ENCODE measurements around the gene MAN1C1. TPM values are rescaled to one million over a fixed set of nuclear protein-coding genes. Genes with fewer than 3 reads are reported as not detected.

Gene MAN1C1
- total and polyA plus RNA-seq, 9 of the 15 experiments (the other 6 are each of a cell fraction or from before 2014, with no cell fraction given): 0.04 to 0.44 (median 0.10) TPM; not detected in 3

- peak in 1 of 2 experiments; percentile 18; a peak in 1 of 4 replicates for TF ChIP-seq MLLT1 (IDR thresholded peaks at IDR 0.05)
- TF ChIP-seq ZNF239 (CRISPR knock-in tag; IDR thresholded peaks at IDR 0.05): no peak
- no peak for TF ChIP-seq CBFA2T3 (IDR thresholded peaks at IDR 0.05)
- TF ChIP-seq SNAPC5 (CRISPR knock-in tag; IDR thresholded peaks at IDR 0.05): no peak
- TF ChIP-seq LARP7 (IDR thresholded peaks at IDR 0.05): no peak; the same call in 1 of the 2 replicates
- TF ChIP-seq SIRT6 (IDR thresholded peaks at IDR 0.05; ENCODE audit: low read depth, low read length): no peak
- no peak for TF ChIP-seq SOX6 (IDR thresholded peaks at IDR 0.05)
- no peak for TF ChIP-seq MXI1 (IDR thresholded peaks at IDR 0.05; ENCODE audit: low read depth, low read length)
- TF ChIP-seq ELF2 (CRISPR knock-in tag; IDR thresholded peaks at IDR 0.05): 0 out of 2 replicates have a peak, but pooled peaks have one; percentile 18
- TF ChIP-seq THRAP3 (IDR thresholded peaks at IDR 0.05; ENCODE audit: borderline replicate concordance): no peak
- TF ChIP-seq BACH1 (tag; IDR thresholded peaks at IDR 0.05): no peak
- no peak for TF ChIP-seq HNRNPLL (IDR thresholded peaks at IDR 0.05; ENCODE audit: low read depth, low read length, poor library complexity, severe bottlenecking)
- TF ChIP-seq USF1 (CRISPR knock-in tag; IDR thresholded peaks at IDR 0.05): no peak; the same call in 1 of the 2 replicates
- TF ChIP-seq ZNF512 (tag; IDR thresholded peaks at IDR 0.05): no peak
- no peak for TF ChIP-seq THRA (IDR thresholded peaks at IDR 0.05)
- TF ChIP-seq ZNF79 (CRISPR knock-in tag; IDR thresholded peaks at IDR 0.05; ENCODE audit: low read depth): no peak
- TF ChIP-seq CHD2 (IDR thresholded peaks at IDR 0.05; ENCODE audit: low read depth, low read length): no peak
- TF ChIP-seq ZNF3 (CRISPR knock-in tag; IDR thresholded peaks at IDR 0.05): no peak
- no peak for TF ChIP-seq NFIX (CRISPR knock-in tag; IDR thresholded peaks at IDR 0.05; ENCODE audit: low read depth)
- TF ChIP-seq ZNF766 (CRISPR knock-in tag; conservative IDR thresholded peaks at IDR 0.05): no peak
- no peak for TF ChIP-seq FOXJ3 (CRISPR knock-in tag; IDR thresholded peaks at IDR 0.05)
- TF ChIP-seq IRF1 (CRISPR knock-in tag; IDR thresholded peaks at IDR 0.05; ENCODE audit: borderline replicate concordance): no peak
- no peak for TF ChIP-seq MED1 (CRISPR knock-in tag; IDR thresholded peaks at IDR 0.05; ENCODE audit: borderline replicate concordance)
- TF ChIP-seq SNRNP70 (optimal IDR thresholded peaks at IDR 0.05; ENCODE audit: low read depth, low read length): peak; percentile 11
- no peak for TF ChIP-seq U2AF2 (optimal IDR thresholded peaks at IDR 0.05; ENCODE audit: low read depth, low read length)
- TF ChIP-seq TAF15 (IDR thresholded peaks at IDR 0.05; ENCODE audit: low read depth, low read length): no peak
Measured at GRCh38 chr1:25821112-25821476, 204.5 kb downstream of the MAN1C1 start (continued).
